Esophagus squamous epithelium (tissue), 5 donors: Measurements from ENCODE around the gene ITGB2. TPM values are rescaled to one million over a fixed set of nuclear protein-coding genes. Genes with fewer than 3 reads are reported as not detected.

Experiments
- DNase-seq: peaks from one replicate; lab custom pipeline; 2025; lab: John Stamatoyannopoulos, UW
- H3K27ac ChIP-seq, 4 donors: fragments of 200-600 bp; sonication (generic); one replicate each; pipeline ENCODE4 v1.5.1; 2016 to 2019; ENCODE audit warnings: mild to moderate bottlenecking in 1 of 4
- H3K27me3 ChIP-seq, 4 donors: fragments of 200-600 bp; sonication (generic); 1 replicate in 3 of 4; 2 replicates in 1 of 4; pipeline versions ENCODE4 v1.5.1 to v1.6.0; 2017 to 2021; ENCODE audit warnings: antibody characterized with exemption in 1 of 4
- H3K36me3 ChIP-seq, 3 donors: fragments of 200-600 bp; sonication (generic); one replicate each; pipeline ENCODE4 v1.5.1; 2016 to 2019
- H3K4me1 ChIP-seq, 3 donors: fragments of 200-600 bp; sonication (generic); one replicate each; pipeline ENCODE4 v1.5.1; 2017 to 2019
- H3K4me3 ChIP-seq, 4 donors: fragments of 200-600 bp; sonication (generic); 1 replicate in 3 of 4; 2 replicates in 1 of 4; pipeline ENCODE4 v1.5.1; 2016 to 2019; ENCODE audit warnings: mild to moderate bottlenecking in 2 of 4, moderate library complexity in 1 of 4
- H3K9me3 ChIP-seq, 3 donors: fragments of 200-600 bp; sonication (generic); one replicate each; pipeline ENCODE4 v1.5.1; 2016 to 2019
- POLR2A ChIP-seq, 4 donors: fragments of 450-650 bp; IDR thresholded peaks; one replicate each; pipeline ENCODE4 v1.6.1; 2017; ENCODE audit warnings: antibody characterized with exemption in 4 of 4, mild to moderate bottlenecking in 4 of 4, moderate library complexity in 3 of 4
- WGBS, 2 donors: methylation state at CpG; one replicate each; pipeline ENCODE4 v1.1.5; 2018; 5-methylcytosine and 5-hydroxymethylcytosine counted together
- intact Hi-C: fragments of 100-400 bp; cut with DNase I; formaldehyde crosslinking; loops from one replicate; pipeline ENCODE4 v1.15.0; 2022
- total RNA-seq, 4 donors: library from RNA; depleted of rRNA; stranded (reverse); fragments of >200 nt; gene quantifications; one replicate each; pipeline ENCODE4 v1.1.0, GENCODE V29; 2016
- TF ChIP-seq, protein P1 (sequence below), 6 experiments: fragments of 450-650 bp in 4 of 6; fragments of 200-600 bp in 2 of 6; sonication (generic) in 2 of 6; IDR thresholded peaks; one replicate each; pipeline ENCODE4 v1.5.1; 2016 to 2019; ENCODE audit warnings: antibody characterized with exemption in 6 of 6, mild to moderate bottlenecking in 4 of 6, moderate library complexity in 4 of 6
- donor health status: DM: yes; HTN: yes; CAD: no.

The ITGB2 gene
- total RNA-seq, 4 donors from 2014 or later: 6.6 to 47.1 (median 18.5) TPM

DNA sequence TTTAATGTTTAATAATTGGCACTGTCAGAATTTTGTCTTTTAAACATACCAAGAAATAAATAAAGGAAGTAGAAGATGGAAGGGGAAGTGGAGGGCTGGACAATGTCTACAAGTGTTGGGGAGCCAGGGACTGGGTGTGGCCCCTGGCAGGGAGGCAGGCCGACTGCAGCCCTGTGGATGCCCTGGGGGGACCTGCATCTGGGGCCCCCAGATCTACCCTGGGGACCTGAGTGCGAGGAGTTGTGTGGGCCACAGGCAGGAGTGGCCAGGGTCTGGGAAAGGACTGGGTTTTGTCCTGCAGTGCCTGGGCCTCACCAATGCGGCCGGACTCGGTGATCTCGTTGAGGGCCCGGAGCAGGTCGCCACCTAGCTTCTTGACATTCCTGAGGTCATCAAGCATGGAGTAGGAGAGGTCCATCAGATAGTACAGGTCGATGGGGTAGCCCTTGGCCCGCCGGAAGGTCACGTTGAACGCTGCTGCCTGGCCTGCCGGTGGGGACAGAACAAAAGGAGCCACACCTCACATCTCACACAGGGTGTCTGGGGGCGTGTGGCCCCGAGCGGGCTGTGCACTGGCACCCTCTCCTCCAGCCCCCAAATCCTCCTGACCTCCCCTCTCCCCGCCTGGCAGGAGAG, 17.5 kb downstream of the ITGB2 start:
- TF ChIP-seq, protein P1, sequence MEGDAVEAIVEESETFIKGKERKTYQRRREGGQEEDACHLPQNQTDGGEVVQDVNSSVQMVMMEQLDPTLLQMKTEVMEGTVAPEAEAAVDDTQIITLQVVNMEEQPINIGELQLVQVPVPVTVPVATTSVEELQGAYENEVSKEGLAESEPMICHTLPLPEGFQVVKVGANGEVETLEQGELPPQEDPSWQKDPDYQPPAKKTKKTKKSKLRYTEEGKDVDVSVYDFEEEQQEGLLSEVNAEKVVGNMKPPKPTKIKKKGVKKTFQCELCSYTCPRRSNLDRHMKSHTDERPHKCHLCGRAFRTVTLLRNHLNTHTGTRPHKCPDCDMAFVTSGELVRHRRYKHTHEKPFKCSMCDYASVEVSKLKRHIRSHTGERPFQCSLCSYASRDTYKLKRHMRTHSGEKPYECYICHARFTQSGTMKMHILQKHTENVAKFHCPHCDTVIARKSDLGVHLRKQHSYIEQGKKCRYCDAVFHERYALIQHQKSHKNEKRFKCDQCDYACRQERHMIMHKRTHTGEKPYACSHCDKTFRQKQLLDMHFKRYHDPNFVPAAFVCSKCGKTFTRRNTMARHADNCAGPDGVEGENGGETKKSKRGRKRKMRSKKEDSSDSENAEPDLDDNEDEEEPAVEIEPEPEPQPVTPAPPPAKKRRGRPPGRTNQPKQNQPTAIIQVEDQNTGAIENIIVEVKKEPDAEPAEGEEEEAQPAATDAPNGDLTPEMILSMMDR (IDR thresholded peaks at IDR 0.05): no peak
- TF ChIP-seq POLR2A (IDR thresholded peaks at IDR 0.05): no peak
- 83 to 84% methylated on average over 14 of the region's 18 CpGs for WGBS, 2 donors
- no peak for DNase-seq
- H3K9me3 ChIP-seq: no peaks in the 10 kb centered on the region
- H3K4me1 ChIP-seq: peaks cover 0 to 19% (median 7%) of the 10 kb centered on the region in 3 donors
- peaks cover 0 to 56% (median 0%) of the 10 kb centered on the region in 4 donors for H3K27me3 ChIP-seq
- intact Hi-C loops: no loop called here
- H3K27ac ChIP-seq: no peak overlapping the region
- peaks cover 0 to 12% (median 0%) of the 10 kb centered on the region in 3 donors for H3K36me3 ChIP-seq
- H3K4me3 ChIP-seq: no peak overlapping the region

DNA sequence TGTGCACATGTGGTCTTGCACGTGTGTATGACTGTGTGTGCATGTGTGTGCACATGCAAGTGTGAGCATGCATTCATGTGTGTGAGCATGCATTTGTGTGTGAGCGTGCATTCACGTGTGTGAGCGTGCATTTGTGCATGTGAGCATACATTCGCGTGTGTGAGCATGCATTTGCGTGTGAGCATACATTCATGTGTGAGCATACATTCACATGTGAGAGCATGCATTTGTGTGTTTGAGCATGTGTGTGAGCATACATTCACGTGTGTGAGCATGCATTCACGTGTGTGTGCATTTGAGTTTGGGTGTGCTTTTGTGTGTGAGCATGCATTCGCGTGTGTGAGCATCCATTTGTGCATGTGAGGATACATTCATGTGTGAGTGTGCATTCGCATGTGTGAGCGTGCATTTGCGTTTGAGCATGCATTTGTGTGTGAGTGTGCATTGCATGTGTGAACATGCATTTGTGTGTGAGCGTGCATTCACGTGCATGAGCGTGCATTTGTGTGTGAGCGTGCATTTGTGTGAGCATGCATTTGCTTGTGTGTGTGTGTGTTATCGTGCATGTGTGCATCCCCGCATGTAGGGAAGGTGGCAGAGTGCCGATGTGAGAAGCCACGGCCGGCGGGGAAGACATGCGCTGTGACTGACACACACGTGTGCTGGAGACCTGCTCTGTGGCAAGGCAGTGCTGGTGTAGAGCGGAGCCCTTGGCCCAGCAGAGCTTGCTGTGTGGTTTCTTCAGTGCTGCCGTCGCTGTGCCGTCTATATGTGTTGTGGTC, 18.2 kb downstream of the ITGB2 start:
- no peak overlapping the region for H3K4me3 ChIP-seq
- no peak for DNase-seq
- no peak overlapping the region for H3K27ac ChIP-seq
- 85 to 93% methylated on average over 26 to 28 of the region's 30 CpGs for WGBS, 2 donors
- no peaks in the 10 kb centered on the region for H3K9me3 ChIP-seq
- peaks cover 0 to 12% (median 0%) of the 10 kb centered on the region in 3 donors for H3K36me3 ChIP-seq
- TF ChIP-seq POLR2A (IDR thresholded peaks at IDR 0.05): no peak
- TF ChIP-seq, protein P1 (IDR thresholded peaks at IDR 0.05): no peak
- peaks cover 0 to 58% (median 0%) of the 10 kb centered on the region in 4 donors for H3K27me3 ChIP-seq
- intact Hi-C loops: no loop called here
- H3K4me1 ChIP-seq: peaks cover 0 to 12% (median 5%) of the 10 kb centered on the region in 3 donors

DNA sequence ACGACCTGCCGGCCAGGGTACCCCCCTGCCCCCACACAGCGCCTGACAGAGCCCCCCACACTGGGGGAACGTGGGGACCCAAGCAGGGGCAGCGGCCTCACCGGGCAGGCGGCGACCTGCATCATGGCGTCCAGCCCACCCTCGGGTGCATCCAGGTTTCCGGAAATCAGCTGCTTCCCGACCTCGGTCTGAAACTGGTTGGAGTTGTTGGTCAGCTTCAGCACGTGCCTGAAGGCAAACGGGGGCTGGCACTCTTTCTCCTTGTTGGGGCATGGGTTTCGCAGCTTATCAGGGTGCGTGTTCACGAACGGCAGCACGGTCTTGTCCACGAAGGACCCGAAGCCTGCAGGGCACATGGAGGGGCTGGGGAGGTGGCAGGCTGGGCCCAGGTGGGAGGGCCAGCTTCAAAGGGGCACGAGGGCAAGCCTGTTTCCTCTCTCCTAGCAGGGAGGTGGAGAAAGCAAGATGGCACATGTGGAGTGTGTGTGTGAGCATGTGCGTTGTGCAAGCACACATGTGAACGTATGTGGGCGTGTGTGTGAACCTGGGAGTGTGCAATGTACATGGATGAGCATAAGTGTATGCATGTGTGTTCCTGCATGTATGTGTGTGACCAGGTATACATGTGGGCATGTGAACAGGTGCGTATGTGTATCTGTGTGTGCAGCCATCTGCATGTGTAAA, 19.2 kb downstream of the ITGB2 start:
- Histone ChIP-seq H3K36me3 (peaks cover 0 to 12% (median 0%) of the 10 kb centered on the region in 3 donors), H3K27me3 (peaks cover 0 to 53% (median 0%) of the 10 kb centered on the region in 4 donors), H3K27ac (no peak overlapping the region), H3K4me1 (peaks cover 0 to 9% (median 3%) of the 10 kb centered on the region in 3 donors), H3K4me3 (no peak overlapping the region), H3K9me3 (no peaks in the 10 kb centered on the region)
- intact Hi-C loops: no loop called here
- WGBS, 2 donors: 61 to 70% methylated on average over 7 to 8 of the region's 27 CpGs
- DNase-seq: no peak
- TF ChIP-seq POLR2A (IDR thresholded peaks at IDR 0.05): no peak
- TF ChIP-seq, protein P1 (IDR thresholded peaks at IDR 0.05): no peak

DNA sequence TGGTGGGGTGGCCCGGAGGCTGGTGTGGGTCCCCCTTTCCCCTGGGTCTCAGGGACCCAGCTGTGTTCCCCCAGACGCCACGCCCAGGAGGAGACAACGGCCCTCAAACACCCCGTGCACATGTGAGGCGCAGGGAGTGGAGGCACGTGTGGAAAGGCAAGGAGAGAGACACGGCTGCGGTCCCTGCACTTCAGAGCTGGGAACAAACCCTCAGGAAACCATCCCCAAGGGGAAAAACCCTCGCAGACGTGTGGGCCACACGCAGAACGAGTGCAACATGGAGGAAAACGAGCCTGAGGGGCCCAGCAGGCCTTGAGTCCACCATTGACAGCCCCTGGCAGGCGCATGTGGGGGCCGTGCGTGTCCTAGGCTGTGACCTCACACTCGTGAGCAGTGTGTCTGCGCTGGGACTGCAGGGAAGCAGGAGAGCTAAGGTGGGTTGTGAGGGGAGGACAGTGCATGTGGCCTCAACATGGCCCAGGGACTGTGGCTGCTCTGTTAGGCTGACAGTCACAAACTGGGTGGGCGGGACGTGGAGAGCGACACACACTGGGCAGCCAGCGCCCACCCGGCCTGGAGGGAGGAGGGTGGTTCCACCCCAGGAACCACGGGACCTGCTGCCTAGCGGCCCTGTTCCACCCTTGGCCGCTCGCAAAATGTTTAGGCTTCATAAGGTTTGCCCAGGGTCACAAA, 20.0 kb downstream of the ITGB2 start:
- Histone ChIP-seq H3K27ac (no peak overlapping the region), H3K9me3 (no peaks in the 10 kb centered on the region), H3K4me1 (peaks cover 0 to 9% (median 3%) of the 10 kb centered on the region in 3 donors), H3K4me3 (no peak overlapping the region), H3K27me3 (peaks cover 0 to 50% (median 0%) of the 10 kb centered on the region in 4 donors), H3K36me3 (peaks cover 0 to 12% (median 0%) of the 10 kb centered on the region in 3 donors)
- TF ChIP-seq, protein P1 (IDR thresholded peaks at IDR 0.05): no peak
- TF ChIP-seq POLR2A (IDR thresholded peaks at IDR 0.05): no peak
- WGBS, 2 donors: 81 to 85% methylated on average over 9 to 18 of the region's 28 CpGs
- DNase-seq: no peak
- intact Hi-C loops: no loop called here
